ENCODE measurements around the gene MBTD1. TPM values are rescaled to one million over a fixed set of nuclear protein-coding genes. Genes with fewer than 3 reads are reported as not detected.

Gene MBTD1
- total and polyA plus RNA-seq, 9 donors: 10.4 to 28.4 (median 16.4) TPM

- WGBS, 3 donors: 76 to 86% (median 82%) methylated on average over 4 of the region's 4 CpGs
- H3K36me3 ChIP-seq: no peaks in the 10 kb centered on the region
- intact Hi-C loops (cut with DNase I): no loop called here
- H3K27me3 ChIP-seq: no peaks in the 10 kb centered on the region
- DNase-seq: no peak
- peaks cover 3% of the 10 kb centered on the region for H3K4me1 ChIP-seq (ENCODE audit: insufficient read depth)
- H3K4me3 ChIP-seq: no peak overlapping the region
- no peak overlapping the region for H3K27ac ChIP-seq
- no peaks in the 10 kb centered on the region for H3K9me3 ChIP-seq
- TF ChIP-seq POLR2A (IDR thresholded peaks at IDR 0.05): no peak
- TF ChIP-seq, protein P1, sequence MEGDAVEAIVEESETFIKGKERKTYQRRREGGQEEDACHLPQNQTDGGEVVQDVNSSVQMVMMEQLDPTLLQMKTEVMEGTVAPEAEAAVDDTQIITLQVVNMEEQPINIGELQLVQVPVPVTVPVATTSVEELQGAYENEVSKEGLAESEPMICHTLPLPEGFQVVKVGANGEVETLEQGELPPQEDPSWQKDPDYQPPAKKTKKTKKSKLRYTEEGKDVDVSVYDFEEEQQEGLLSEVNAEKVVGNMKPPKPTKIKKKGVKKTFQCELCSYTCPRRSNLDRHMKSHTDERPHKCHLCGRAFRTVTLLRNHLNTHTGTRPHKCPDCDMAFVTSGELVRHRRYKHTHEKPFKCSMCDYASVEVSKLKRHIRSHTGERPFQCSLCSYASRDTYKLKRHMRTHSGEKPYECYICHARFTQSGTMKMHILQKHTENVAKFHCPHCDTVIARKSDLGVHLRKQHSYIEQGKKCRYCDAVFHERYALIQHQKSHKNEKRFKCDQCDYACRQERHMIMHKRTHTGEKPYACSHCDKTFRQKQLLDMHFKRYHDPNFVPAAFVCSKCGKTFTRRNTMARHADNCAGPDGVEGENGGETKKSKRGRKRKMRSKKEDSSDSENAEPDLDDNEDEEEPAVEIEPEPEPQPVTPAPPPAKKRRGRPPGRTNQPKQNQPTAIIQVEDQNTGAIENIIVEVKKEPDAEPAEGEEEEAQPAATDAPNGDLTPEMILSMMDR (IDR thresholded peaks at IDR 0.05): no peak
- TF ChIP-seq EP300 (IDR thresholded peaks at IDR 0.05): no peak
Observed at GRCh38 chr17:51221322-51221721, 38.5 kb downstream of the MBTD1 start.

GRCh38 chr17:51217946-51218345, 41.9 kb downstream of the MBTD1 start:
- Histone ChIP-seq H3K36me3 (no peaks in the 10 kb centered on the region), H3K27ac (no peak overlapping the region), H3K4me1 (ENCODE audit: insufficient read depth) (no peaks in the 10 kb centered on the region), H3K27me3 (no peaks in the 10 kb centered on the region), H3K4me3 (no peak overlapping the region), H3K9me3 (no peaks in the 10 kb centered on the region)
- intact Hi-C loops (cut with DNase I): no loop called here
- DNase-seq: no peak
- TF ChIP-seq EP300 (IDR thresholded peaks at IDR 0.05): no peak
- TF ChIP-seq, protein P1 (IDR thresholded peaks at IDR 0.05): no peak
- TF ChIP-seq POLR2A (IDR thresholded peaks at IDR 0.05): no peak
- WGBS, 3 donors: 96 to 97% (median 96%) methylated on average over 1 of the region's 1 CpG

DNA sequence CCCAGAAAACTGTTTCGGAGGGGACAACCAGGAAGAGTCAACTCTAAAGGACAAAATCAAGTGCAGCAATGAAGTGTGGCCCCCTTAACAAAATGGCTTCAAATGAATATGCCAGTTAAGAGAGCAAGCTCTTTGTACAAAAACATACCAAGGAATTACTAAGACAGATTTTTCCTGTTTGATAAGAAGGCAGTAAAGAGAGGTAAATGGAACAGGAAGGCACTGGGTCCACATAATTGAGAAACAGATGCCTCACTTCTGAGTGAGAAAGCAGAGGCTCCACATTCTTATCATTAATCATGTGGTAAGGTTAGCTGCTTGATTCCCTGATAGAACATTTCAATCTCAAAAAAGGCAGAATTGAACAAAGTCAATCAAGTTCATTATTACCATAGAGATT, 44.9 kb downstream of the MBTD1 start:
- no peaks in the 10 kb centered on the region for H3K36me3 ChIP-seq
- H3K27me3 ChIP-seq: no peaks in the 10 kb centered on the region
- H3K9me3 ChIP-seq: no peaks in the 10 kb centered on the region
- H3K4me1 ChIP-seq (ENCODE audit: insufficient read depth): no peaks in the 10 kb centered on the region
- no peak for DNase-seq
- intact Hi-C loops (cut with DNase I): no loop called here
- 90 to 97% (median 97%) methylated on average over 1 of the region's 1 CpG for WGBS, 3 donors
- no peak overlapping the region for H3K4me3 ChIP-seq
- TF ChIP-seq POLR2A (IDR thresholded peaks at IDR 0.05) (no peak), EP300 (IDR thresholded peaks at IDR 0.05) (no peak)
- TF ChIP-seq, protein P1 (IDR thresholded peaks at IDR 0.05): no peak
- H3K27ac ChIP-seq: no peak overlapping the region

- Histone ChIP-seq H3K27me3 (no peaks in the 10 kb centered on the region), H3K4me1 (ENCODE audit: insufficient read depth) (no peaks in the 10 kb centered on the region), H3K36me3 (no peaks in the 10 kb centered on the region), H3K9me3 (no peaks in the 10 kb centered on the region), H3K27ac (no peak overlapping the region), H3K4me3 (no peak overlapping the region)
- no peak for TF ChIP-seq EP300 (IDR thresholded peaks at IDR 0.05)
- TF ChIP-seq, protein P1 (IDR thresholded peaks at IDR 0.05): no peak
- TF ChIP-seq POLR2A (IDR thresholded peaks at IDR 0.05): no peak
- no peak for DNase-seq
- intact Hi-C loops (cut with DNase I): no loop called here
Observed at GRCh38 chr17:51203838-51204237, 56.0 kb downstream of the MBTD1 start.

GRCh38 chr17:51200846-51201245, 59.0 kb downstream of the MBTD1 start:
- 39 to 66% (median 40%) methylated on average over 2 of the region's 2 CpGs for whole genome bisulfite sequencing, 3 donors
- DNase-seq: no peak
- TF ChIP-seq, protein P1 (IDR thresholded peaks at IDR 0.05): no peak
- TF ChIP-seq EP300 (IDR thresholded peaks at IDR 0.05) (no peak), POLR2A (IDR thresholded peaks at IDR 0.05) (no peak)
- H3K9me3 ChIP-seq: no peaks in the 10 kb centered on the region
- no peaks in the 10 kb centered on the region for H3K4me1 ChIP-seq (ENCODE audit: insufficient read depth)
- intact Hi-C loops (cut with DNase I): no loop called here
- H3K27ac ChIP-seq: no peak overlapping the region
- H3K36me3 ChIP-seq: no peaks in the 10 kb centered on the region
- H3K4me3 ChIP-seq: no peak overlapping the region
- H3K27me3 ChIP-seq: no peaks in the 10 kb centered on the region
